ENCODE results near the gene DSCAML1. TPM values are rescaled to one million over a fixed set of nuclear protein-coding genes. Genes with fewer than 3 reads are reported as not detected.
A peak's percentile ranks its signal among the peaks of the same experiment; 100 is the strongest.
"Not testable (repeated sequence)": the region's sequence is repeated elsewhere in the genome, so short reads cannot be mapped to it uniquely, and the experiment has no call there.

Gene DSCAML1
- total RNA-seq, 6 experiments from 2014 or later = not detected

DNA sequence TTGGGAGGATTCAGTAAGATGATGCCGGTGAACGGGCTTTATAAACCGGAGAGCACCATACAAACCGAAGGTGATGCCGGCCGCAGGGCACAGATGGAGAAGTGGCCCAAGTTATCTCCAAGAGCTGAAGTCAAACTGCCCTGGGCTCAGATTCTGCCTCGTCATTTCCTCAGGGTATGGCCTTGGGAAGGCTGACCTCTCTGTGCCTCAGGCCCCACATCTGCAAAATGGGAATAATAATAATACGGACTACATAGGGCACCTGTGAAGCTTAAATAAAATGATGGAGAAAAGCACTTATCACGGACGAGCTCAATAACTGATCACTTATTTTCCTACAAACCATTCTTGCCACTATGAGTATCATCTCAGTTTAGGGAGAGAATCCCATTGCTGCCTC lies 29.9 kb downstream of the DSCAML1 start:
- Mint-ChIP-seq H3K27me3 (ENCODE audit: insufficient read depth) (peaks cover 32% of the 10 kb centered on the region), H3K4me3 (no peak overlapping the region)
- no peak for TF ChIP-seq CTCF (IDR thresholded peaks at IDR 0.05)

GRCh38 chr11:117766576-117766975 lies 30.4 kb downstream of the DSCAML1 start:
- TF ChIP-seq CTCF (IDR thresholded peaks at IDR 0.05) = 0 out of 2 replicates have a peak, but pooled peaks have one; percentile 16
- H3K27ac Mint-ChIP-seq = no peak overlapping the region
- no peaks in the 10 kb centered on the region for H3K9me3 Mint-ChIP-seq
- H3K4me3 Mint-ChIP-seq = no peak overlapping the region
- no peak for DNase-seq
- no peaks in the 10 kb centered on the region for H3K36me3 Mint-ChIP-seq (ENCODE audit: low read depth)
- H3K27me3 Mint-ChIP-seq (ENCODE audit: insufficient read depth) = peaks cover 32% of the 10 kb centered on the region
- no peaks in the 10 kb centered on the region for H3K4me1 Mint-ChIP-seq (ENCODE audit: low read depth)

More for the DNA sequence above, 29.9 kb downstream of the DSCAML1 start:
- no peaks in the 10 kb centered on the region for H3K4me1 Mint-ChIP-seq (ENCODE audit: low read depth)
- H3K9me3 Mint-ChIP-seq = no peaks in the 10 kb centered on the region
- no peaks in the 10 kb centered on the region for H3K36me3 Mint-ChIP-seq (ENCODE audit: low read depth)
- no peak overlapping the region for H3K27ac Mint-ChIP-seq
- DNase-seq = no peak

GRCh38 chr11:117766026-117766425 lies 31.0 kb downstream of the DSCAML1 start:
- Mint-ChIP-seq H3K4me3 (no peak overlapping the region), H3K4me1 (ENCODE audit: low read depth) (no peaks in the 10 kb centered on the region), H3K27me3 (ENCODE audit: insufficient read depth) (peaks cover 33% of the 10 kb centered on the region), H3K27ac (no peak overlapping the region), H3K9me3 (no peaks in the 10 kb centered on the region), H3K36me3 (ENCODE audit: low read depth) (no peaks in the 10 kb centered on the region)
- TF ChIP-seq CTCF (IDR thresholded peaks at IDR 0.05) = no peak
- no peak for DNase-seq

DNA sequence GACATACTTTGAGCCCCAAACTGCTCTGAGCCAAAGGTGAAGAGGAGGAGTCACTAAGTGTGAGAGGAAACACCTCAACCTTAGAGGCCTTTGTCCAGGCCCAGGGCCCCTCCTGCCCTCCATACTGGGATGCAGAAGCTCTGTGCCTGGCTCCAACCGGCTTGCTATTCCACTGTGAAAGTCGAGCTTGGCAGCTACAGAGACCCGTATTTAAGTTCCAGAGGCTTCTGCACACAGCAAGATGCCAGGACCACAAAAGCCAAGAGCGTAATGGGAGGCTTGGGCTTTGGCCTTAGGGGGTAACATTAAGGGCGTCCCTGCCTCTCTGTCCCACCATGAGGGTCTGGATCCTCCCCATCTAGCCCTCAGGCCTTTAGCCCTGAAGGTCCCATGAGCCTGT lies 31.9 kb downstream of the DSCAML1 start:
- no peak for DNase-seq
- no peaks in the 10 kb centered on the region for H3K9me3 Mint-ChIP-seq
- H3K27me3 Mint-ChIP-seq (ENCODE audit: insufficient read depth) = peaks cover 35% of the 10 kb centered on the region
- no peak overlapping the region for H3K4me3 Mint-ChIP-seq
- H3K36me3 Mint-ChIP-seq (ENCODE audit: low read depth) = no peaks in the 10 kb centered on the region
- H3K27ac Mint-ChIP-seq = no peak overlapping the region
- no peaks in the 10 kb centered on the region for H3K4me1 Mint-ChIP-seq (ENCODE audit: low read depth)
- TF ChIP-seq CTCF (IDR thresholded peaks at IDR 0.05) = no peak

DNA sequence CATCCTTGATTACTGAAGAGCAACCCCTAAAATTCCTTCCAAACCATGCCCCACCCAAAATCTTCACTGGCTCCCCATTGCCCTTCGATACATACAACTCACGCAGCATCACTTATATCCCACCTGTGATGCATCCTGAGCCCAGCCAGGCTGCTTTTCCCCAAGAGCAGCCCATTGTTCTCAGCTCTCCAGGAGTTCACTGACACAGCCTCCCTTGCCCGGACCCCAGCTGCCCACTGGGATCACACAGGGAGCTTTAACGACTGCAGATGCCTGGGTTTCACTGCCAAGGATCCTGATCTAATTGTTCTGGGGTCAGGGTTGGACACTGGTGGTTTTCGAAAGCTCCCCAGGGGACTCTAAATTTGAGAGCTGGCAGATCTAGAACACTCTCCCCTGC lies 33.6 kb downstream of the DSCAML1 start:
- H3K27me3 Mint-ChIP-seq (ENCODE audit: insufficient read depth) = peaks cover 40% of the 10 kb centered on the region
- H3K4me1 Mint-ChIP-seq (ENCODE audit: low read depth); H3K9me3 Mint-ChIP-seq; H3K27ac Mint-ChIP-seq; DNase-seq; H3K36me3 Mint-ChIP-seq (ENCODE audit: low read depth); H3K4me3 Mint-ChIP-seq: not testable (repeated sequence)

GRCh38 chr11:117761993-117762392 lies 35.0 kb downstream of the DSCAML1 start:
- Mint-ChIP-seq H3K4me3 (no peak overlapping the region), H3K36me3 (ENCODE audit: low read depth) (no peaks in the 10 kb centered on the region), H3K27me3 (ENCODE audit: insufficient read depth) (peaks cover 31% of the 10 kb centered on the region), H3K9me3 (no peaks in the 10 kb centered on the region), H3K4me1 (ENCODE audit: low read depth) (no peaks in the 10 kb centered on the region), H3K27ac (no peak overlapping the region)
- no peak for DNase-seq
- no peak for TF ChIP-seq CTCF (IDR thresholded peaks at IDR 0.05)
